ENCODE results near the gene ANKRD11. TPM values are rescaled to one million over a fixed set of nuclear protein-coding genes. Genes with fewer than 3 reads are reported as not detected.
"Not testable (repeated sequence)": the region's sequence is repeated elsewhere in the genome, so short reads cannot be mapped to it uniquely, and the experiment has no call there.

Gene ANKRD11
- total and polyA plus RNA-seq, 9 donors = 52.1 to 188 (median 109) TPM

DNA sequence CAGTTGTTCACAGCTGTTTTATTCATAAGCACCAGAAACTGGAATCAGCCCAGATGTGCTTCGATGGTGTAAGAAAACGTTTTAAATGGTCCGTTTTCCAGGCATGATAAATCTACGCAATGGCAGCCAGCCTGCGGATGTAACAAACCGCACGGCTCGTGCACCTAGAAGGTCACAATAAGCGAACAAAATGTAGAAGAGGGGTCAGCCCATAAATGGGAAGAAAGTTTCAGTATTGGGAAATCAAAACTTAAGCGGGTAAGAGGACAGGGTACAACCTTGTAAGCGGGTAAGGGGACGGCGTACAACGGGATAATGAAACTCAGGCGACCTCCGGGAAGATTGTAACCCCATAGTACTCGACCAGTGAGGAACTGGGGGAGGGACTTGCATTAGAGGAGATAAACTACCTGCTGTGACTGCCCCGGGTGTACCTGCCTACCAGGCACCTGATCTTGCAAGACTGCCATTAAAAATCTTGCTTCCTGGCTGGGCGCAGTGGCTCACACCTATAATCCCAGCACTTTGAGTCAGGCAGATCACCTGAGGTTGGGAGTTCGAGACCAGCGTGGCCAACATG lies 66.6 kb downstream of the ANKRD11 start:
- 72 to 80% (median 77%) methylated on average over 21 of the region's 21 CpGs for WGBS, 3 donors
- no peak for DNase-seq
- intact Hi-C loops (cut with DNase I) = no loop called here
- TF ChIP-seq POLR2A (IDR thresholded peaks at IDR 0.05) (no peak), EP300 (IDR thresholded peaks at IDR 0.05) (no peak)
- TF ChIP-seq, protein P1, sequence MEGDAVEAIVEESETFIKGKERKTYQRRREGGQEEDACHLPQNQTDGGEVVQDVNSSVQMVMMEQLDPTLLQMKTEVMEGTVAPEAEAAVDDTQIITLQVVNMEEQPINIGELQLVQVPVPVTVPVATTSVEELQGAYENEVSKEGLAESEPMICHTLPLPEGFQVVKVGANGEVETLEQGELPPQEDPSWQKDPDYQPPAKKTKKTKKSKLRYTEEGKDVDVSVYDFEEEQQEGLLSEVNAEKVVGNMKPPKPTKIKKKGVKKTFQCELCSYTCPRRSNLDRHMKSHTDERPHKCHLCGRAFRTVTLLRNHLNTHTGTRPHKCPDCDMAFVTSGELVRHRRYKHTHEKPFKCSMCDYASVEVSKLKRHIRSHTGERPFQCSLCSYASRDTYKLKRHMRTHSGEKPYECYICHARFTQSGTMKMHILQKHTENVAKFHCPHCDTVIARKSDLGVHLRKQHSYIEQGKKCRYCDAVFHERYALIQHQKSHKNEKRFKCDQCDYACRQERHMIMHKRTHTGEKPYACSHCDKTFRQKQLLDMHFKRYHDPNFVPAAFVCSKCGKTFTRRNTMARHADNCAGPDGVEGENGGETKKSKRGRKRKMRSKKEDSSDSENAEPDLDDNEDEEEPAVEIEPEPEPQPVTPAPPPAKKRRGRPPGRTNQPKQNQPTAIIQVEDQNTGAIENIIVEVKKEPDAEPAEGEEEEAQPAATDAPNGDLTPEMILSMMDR (IDR thresholded peaks at IDR 0.05) = no peak
- Histone ChIP-seq H3K36me3 (no peaks in the 10 kb centered on the region), H3K4me1 (ENCODE audit: insufficient read depth) (peaks cover 25% of the 10 kb centered on the region), H3K27ac (no peak overlapping the region), H3K4me3 (no peak overlapping the region), H3K27me3 (no peaks in the 10 kb centered on the region), H3K9me3 (no peaks in the 10 kb centered on the region)

DNA sequence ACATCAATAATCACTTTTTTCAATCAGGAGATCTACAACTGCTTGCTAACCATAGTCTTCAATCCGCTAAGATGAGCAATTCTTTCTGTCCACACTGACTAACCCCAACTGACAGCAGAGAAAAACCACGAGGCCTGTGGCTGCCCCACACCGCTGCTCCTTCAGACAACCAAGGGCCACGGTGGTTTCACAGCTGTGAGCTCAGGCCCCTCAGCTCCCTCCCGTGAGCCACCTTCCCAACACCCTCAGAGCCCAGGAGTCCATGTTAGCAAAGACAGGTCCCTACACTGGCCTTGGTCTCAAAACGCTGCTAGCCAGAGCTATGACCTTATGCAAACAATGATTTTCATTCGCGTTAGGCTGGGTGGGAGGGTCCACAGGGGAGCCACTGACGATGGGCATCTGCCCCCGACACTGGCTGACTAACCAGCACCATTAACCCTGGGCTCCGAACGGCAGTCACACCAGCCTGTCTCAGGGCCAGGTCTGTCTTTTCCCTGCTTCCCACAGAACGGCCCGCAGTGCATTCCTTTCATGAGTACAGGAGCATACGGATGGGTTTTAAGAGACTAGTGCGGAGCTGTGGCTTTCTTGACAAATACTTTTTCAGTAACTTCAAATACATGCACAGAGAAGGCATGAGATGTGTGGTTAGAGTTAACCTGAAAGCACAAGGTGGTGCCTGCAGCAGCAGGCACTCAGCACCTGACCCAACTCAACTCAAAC lies 67.3 kb downstream of the ANKRD11 start:
- H3K9me3 ChIP-seq = no peaks in the 10 kb centered on the region
- no peak for DNase-seq
- TF ChIP-seq, protein P1 (IDR thresholded peaks at IDR 0.05) = no peak
- intact Hi-C loops (cut with DNase I) = no loop called here
- H3K27ac ChIP-seq = no peak overlapping the region
- no peak overlapping the region for H3K4me3 ChIP-seq
- H3K36me3 ChIP-seq = no peaks in the 10 kb centered on the region
- no peaks in the 10 kb centered on the region for H3K27me3 ChIP-seq
- 22 to 34% (median 24%) methylated on average over 16 of the region's 16 CpGs for WGBS, 3 donors
- peaks cover 25% of the 10 kb centered on the region for H3K4me1 ChIP-seq (ENCODE audit: insufficient read depth)

DNA sequence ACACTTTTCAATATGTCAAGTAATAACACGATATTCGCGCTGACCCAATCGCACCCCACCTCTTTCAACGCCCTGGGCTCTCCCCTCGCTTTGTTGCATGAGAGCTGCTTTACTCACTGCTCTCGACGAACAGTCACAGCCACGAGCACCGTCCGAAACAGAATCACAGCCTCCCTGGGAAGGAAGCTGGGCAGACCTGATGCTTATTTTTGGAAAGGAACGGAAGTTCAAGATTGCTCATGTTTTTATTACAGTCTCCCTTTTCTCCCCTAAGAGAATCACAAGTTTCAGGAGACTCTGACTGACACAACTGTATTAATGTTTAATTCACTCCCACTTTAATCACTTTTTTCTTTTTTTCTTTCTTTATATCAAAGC lies 67.8 kb downstream of the ANKRD11 start:
- Histone ChIP-seq H3K27me3 (no peaks in the 10 kb centered on the region), H3K27ac (no peak overlapping the region), H3K9me3 (no peaks in the 10 kb centered on the region), H3K36me3 (no peaks in the 10 kb centered on the region), H3K4me3 (no peak overlapping the region), H3K4me1 (ENCODE audit: insufficient read depth) (peaks cover 26% of the 10 kb centered on the region)
- TF ChIP-seq POLR2A (IDR thresholded peaks at IDR 0.05) (no peak), EP300 (IDR thresholded peaks at IDR 0.05) (no peak)
- TF ChIP-seq, protein P1 (IDR thresholded peaks at IDR 0.05) = no peak
- DNase-seq = no peak
- WGBS, 3 donors = 20 to 40% (median 30%) methylated on average over 12 of the region's 12 CpGs
- intact Hi-C loops (cut with DNase I) = no loop called here

DNA sequence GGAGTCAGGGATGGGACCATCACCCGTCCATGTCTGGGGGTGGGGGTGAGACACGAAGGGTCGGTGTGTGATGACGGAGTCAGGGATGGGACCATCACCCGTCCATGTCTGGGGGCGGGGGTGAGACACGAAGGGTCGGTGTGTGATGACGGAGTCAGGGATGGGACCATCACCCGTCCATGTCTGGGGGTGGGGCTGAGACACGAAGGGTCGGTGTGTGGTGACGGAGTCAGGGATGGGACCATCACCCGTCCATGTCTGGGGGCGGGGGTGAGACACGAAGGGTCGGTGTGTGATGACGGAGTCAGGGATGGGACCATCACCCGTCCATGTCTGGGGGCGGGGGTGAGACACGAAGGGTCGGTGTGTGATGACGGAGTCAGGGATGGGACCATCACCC lies 69.1 kb downstream of the ANKRD11 start:
- H3K27me3 ChIP-seq; intact Hi-C loops (cut with DNase I); H3K27ac ChIP-seq; H3K4me3 ChIP-seq; H3K36me3 ChIP-seq; H3K9me3 ChIP-seq; DNase-seq: not testable (repeated sequence)
- 89 to 95% (median 92%) methylated on average over 7 to 15 of the region's 23 CpGs for WGBS, 3 donors
- H3K4me1 ChIP-seq (ENCODE audit: insufficient read depth) = peaks cover 32% of the 10 kb centered on the region

DNA sequence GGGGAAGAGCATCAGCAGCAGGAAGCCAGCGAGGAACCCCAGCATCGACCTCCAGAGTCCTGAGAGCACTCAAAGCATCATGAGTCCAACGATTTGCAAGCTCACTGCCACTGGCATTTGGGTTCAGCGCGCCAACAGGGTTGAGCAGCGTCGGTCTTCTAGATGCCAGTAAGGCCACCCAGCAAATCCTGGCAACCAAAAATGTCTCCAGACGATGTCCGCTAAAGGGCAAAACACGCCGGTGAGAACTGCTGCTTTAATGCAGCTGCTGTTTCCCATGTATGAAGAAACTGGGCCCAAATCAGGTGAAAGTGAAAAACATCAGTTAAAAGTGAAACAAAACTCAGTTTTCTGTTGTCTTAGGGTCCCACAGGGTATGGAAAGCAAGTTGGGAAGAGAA lies 70.2 kb downstream of the ANKRD11 start:
- Histone ChIP-seq H3K9me3 (no peaks in the 10 kb centered on the region), H3K36me3 (no peaks in the 10 kb centered on the region), H3K27me3 (no peaks in the 10 kb centered on the region), H3K27ac (no peak overlapping the region), H3K4me1 (ENCODE audit: insufficient read depth) (peaks cover 28% of the 10 kb centered on the region), H3K4me3 (no peak overlapping the region)
- intact Hi-C loops (cut with DNase I) = no loop called here
- no peak for TF ChIP-seq EP300 (IDR thresholded peaks at IDR 0.05)
- TF ChIP-seq, protein P1 (IDR thresholded peaks at IDR 0.05) = no peak
- no peak for TF ChIP-seq POLR2A (IDR thresholded peaks at IDR 0.05)
- no peak for DNase-seq
- WGBS, 3 donors = 74 to 83% (median 78%) methylated on average over 11 of the region's 11 CpGs
